ENCODE data around the gene TMEM109. TPM values are rescaled to one million over a fixed set of nuclear protein-coding genes. Genes with fewer than 3 reads are reported as not detected.

The TMEM109 gene
- total and polyA plus RNA-seq, 2 of the 4 experiments (the other 2 are of a cell fraction) = 15.1 to 69.7 TPM

DNA sequence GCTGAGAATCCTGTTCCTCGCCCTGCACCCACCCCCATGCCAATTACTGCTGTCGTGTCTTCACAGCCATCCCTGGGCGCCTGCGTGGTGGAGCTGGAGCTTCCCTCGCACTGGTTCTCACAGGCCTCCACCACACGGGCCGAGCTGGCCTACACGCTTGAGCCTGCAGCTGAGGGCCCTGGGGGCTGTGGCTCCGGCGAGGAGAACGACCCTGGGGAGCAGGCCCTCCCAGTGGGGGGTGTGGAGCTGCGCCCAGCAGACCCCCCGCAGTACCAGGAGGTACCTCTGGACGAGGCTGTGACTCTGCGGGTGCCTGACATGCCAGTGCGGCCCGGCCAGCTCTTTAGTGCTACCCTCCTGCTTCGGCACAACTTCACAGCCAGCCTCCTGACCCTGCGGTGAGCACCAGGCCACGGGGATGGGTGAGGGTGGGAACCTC, 14.6 kb downstream of the TMEM109 start:
- H3K4me3 ChIP-seq (ENCODE audit: insufficient read depth, low read depth, low read length) = no peak overlapping the region
- H3K4ac ChIP-seq (ENCODE audit: low read depth, low read length) = no peak overlapping the region
- ATAC-seq (ENCODE audit: low read depth) (no peak), DNase-seq (no peak)
- H2BK15ac ChIP-seq (ENCODE audit: low read depth, low read length) = no peak overlapping the region
- H4K91ac ChIP-seq (ENCODE audit: insufficient read depth, low read depth, low read length) = no peak overlapping the region
- no peak overlapping the region for H3K9ac ChIP-seq (ENCODE audit: low read depth, low read length)
- intact Hi-C loops (cut with micrococcal nuclease) (no loop called here), in situ Hi-C loops (cut with MboI; ENCODE audit: low sequenced_read_pairs) (no loop called here), dilution Hi-C loops (cut with HindIII; ENCODE audit: low sequenced_read_pairs, unreplicated experiment) (no loop called here)
- no peak overlapping the region for H3K56ac ChIP-seq (ENCODE audit: extremely low read depth, insufficient read depth, low read length)
- BruUV-seq (replicated peaks) = no TSS peak
- H3K9me1 ChIP-seq (ENCODE audit: insufficient read depth, low read length) = peaks cover 7% of the 10 kb centered on the region; the same call in 1 of the 2 replicates
- no peaks in the 10 kb centered on the region for H3K9me3 ChIP-seq (ENCODE audit: control insufficient read depth, insufficient read depth, low read length)
- no peak overlapping the region for H2BK5ac ChIP-seq (ENCODE audit: low read depth, low read length, poor library complexity, severe bottlenecking)
- H3K27me3 ChIP-seq (ENCODE audit: control insufficient read depth, insufficient read depth, low read length) = no peaks in the 10 kb centered on the region
- no peak overlapping the region for H3K18ac ChIP-seq (ENCODE audit: low read depth, low read length)
- no peak overlapping the region for H2AFZ ChIP-seq (replicated peaks; ENCODE audit: low read length, poor library complexity)
- POLR2A ChIA-PET (ENCODE audit: unreplicated experiment) = no interaction called here
- no peak overlapping the region for H3K14ac ChIP-seq (replicated peaks; ENCODE audit: low read depth, low read length)
- H2BK120ac ChIP-seq (ENCODE audit: low read depth, low read length) = no peak overlapping the region
- H4K8ac ChIP-seq (ENCODE audit: low read depth in 2 of 2, low read length in 2 of 2) = no peak overlapping the region
- H2AK5ac ChIP-seq (ENCODE audit: low read depth, low read length) = no peak overlapping the region
- H3K23ac ChIP-seq (ENCODE audit: low read depth, low read length) = no peak overlapping the region
- no peak overlapping the region for H3K27ac ChIP-seq (ENCODE audit: insufficient read depth, low read length)
- H4K20me1 ChIP-seq (ENCODE audit: insufficient read depth, low read length) = peaks cover 12% of the 10 kb centered on the region
- H3K36me3 ChIP-seq (ENCODE audit: control insufficient read depth, insufficient read depth, low read length) = peaks cover 37% of the 10 kb centered on the region
- 92% methylated on average over 10 of the region's 20 CpGs; no CpG with 5 or more reads in 1 of the 2 experiments for WGBS, 2 experiments (ENCODE audit: extremely low coverage in 2 of 2, insufficient read length in 1 of 2)
- peaks cover 14% of the 10 kb centered on the region for H3K4me1 ChIP-seq (ENCODE audit: control insufficient read depth, insufficient read depth, low read length)
- H4K5ac ChIP-seq (ENCODE audit: low read depth, low read length) = no peak overlapping the region
- H3K79me1 ChIP-seq (ENCODE audit: low read depth in 1 of 2, low read length in 2 of 2) = peaks cover 5 to 28% of the 10 kb centered on the region in 2 experiments; a peak in 3 of 4 replicates
- H3K4me2 ChIP-seq (ENCODE audit: low read depth, low read length) = no peak overlapping the region
- no peak overlapping the region for H2BK20ac ChIP-seq (ENCODE audit: low read depth, low read length)
- CTCF ChIA-PET = no interaction called here
- no peak for TF ChIP-seq BHLHE40 (IDR thresholded peaks at IDR 0.05; ENCODE audit: low read depth, low read length)
- TF ChIP-seq, protein P1, sequence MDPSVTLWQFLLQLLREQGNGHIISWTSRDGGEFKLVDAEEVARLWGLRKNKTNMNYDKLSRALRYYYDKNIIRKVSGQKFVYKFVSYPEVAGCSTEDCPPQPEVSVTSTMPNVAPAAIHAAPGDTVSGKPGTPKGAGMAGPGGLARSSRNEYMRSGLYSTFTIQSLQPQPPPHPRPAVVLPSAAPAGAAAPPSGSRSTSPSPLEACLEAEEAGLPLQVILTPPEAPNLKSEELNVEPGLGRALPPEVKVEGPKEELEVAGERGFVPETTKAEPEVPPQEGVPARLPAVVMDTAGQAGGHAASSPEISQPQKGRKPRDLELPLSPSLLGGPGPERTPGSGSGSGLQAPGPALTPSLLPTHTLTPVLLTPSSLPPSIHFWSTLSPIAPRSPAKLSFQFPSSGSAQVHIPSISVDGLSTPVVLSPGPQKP (IDR thresholded peaks at IDR 0.05; ENCODE audit: borderline replicate concordance, low read depth, low read length) = no peak
- TF ChIP-seq RCOR1 (IDR thresholded peaks at IDR 0.05; ENCODE audit: insufficient replicate concordance, low read length) = no peak
- no peak overlapping the region for H2AK9ac ChIP-seq (replicated peaks; ENCODE audit: low read depth, low read length, poor library complexity)
